Activated naive CD4-positive, alpha-beta T cell treated with anti-CD3 and anti-CD28 coated beads, Interleukin-2, amount 50 U/mL, for 16 hours (primary cell): Measurements from ENCODE around the gene PABPC1L2A.
"Not testable (repeated sequence)": the region's sequence is repeated elsewhere in the genome, so short reads cannot be mapped to it uniquely, and the experiment has no call there.

Experiments
- DNase-seq: peaks from one replicate; pipeline ENCODE4 v3.0.0-alpha.2; 2020

Gene PABPC1L2A

DNA sequence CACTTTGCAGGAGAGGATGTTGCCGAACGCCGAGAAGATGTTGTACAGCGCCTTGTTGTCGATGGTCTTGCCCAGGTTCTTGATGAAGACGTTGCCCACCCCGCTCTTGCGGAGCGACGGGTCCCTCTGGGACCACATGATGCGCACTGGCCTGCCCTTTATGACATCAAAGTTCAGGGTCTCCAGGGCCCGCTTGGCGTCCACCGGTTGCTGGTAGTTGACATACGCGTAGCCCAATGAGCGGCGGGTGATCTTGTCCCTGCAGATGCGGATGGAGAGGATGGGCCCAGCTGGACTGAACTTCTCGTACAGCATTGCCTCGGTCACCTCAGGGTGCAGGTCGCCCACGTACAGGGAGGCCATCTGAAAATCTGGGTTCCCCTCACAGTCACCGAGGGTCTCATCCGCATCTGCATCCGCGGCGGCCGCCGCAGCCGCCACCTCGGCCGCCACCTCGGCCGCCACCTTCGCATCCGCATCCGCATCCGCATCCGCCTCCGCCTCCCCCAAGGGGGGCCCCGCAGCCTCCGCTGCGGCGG, at the start of gene PABPC1L2A:
Gene PABPC1L2A, minus strand, starts transcription at position 489 of the 539 bp plus-strand sequence. Its CDS starts 126 bp downstream, at position 363.
- DNase-seq: not testable (repeated sequence)

DNA sequence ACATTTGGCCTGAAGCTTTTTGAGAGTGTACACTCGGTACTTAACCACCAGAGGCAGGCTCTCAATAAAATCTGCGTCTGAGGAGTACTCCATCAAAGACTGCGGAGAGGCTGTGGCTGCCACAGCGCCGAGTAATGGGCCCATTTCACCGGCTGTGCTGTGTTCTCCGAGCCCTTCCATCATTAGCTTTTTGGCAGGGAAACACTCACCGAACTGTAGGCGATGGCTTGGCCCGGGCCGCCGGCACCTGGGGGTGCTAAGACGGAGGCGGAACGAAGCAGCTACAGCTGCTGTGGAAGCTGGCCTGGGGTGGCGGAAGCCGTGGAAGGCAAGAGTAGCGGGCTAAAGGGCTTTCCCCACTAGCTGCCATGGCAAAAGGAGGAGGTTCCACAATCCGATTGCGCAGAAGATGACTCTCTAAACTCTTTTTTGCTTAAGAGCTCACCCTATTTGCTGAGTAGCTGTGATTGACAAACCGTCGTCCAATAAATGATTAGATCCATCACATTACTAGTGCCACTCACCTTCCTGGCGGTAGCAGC, 48.5 kb upstream of the PABPC1L2A start:
- DNase-seq: peak; percentile 7

GRCh38 chrX:73126240-73126639, 46.9 kb upstream of the PABPC1L2A start:
- DNase-seq: no peak

GRCh38 chrX:73099505-73099904, 20.2 kb upstream of the PABPC1L2A start:
- DNase-seq: not testable (repeated sequence)

GRCh38 chrX:73086766-73087165, 7.5 kb upstream of the PABPC1L2A start:
- DNase-seq: not testable (repeated sequence)

- not testable (repeated sequence) for DNase-seq
These were observed 572 bp upstream of the PABPC1L2A start for GRCh38 chrX:73079884-73080283.

DNA sequence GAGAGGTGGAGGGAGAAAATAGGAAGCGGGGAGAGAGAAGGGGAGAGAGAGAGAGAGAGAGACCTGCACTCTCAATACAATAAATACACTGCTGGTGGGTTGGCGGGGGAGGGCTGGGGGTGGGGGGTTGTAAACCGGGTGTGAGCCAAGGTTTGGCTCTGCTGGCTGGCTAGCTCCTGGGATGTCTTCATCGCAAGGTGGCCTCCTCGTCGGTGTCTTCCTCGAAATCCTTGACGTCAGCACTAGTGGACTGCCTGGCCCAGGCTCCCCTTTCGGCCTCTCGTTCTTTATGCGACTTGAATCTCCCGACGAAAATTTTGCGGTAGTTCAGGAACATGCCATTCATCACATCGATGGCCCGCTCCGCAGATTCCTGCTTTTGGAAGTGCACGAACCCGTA, 715 bp downstream of the PABPC1L2A start:
- not testable (repeated sequence) for DNase-seq

DNA sequence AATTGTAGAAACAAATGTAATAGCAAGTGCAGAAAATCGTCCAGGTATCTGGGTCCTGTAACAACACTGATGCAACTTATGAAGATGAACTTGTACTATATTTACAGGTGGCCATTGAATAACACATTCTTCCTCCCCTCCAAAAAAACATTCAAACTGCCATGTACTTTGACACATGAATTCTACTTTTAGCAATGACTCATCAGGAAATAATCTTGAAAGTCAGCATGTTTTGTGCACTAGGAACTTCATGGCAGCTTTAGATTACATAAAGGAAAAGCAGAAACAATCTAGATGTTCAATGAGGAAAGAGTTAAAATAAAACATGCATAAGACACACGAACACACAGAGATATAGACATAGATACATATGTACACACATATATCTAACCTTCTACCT, 2.5 kb downstream of the PABPC1L2A start:
- DNase-seq: no peak

DNA sequence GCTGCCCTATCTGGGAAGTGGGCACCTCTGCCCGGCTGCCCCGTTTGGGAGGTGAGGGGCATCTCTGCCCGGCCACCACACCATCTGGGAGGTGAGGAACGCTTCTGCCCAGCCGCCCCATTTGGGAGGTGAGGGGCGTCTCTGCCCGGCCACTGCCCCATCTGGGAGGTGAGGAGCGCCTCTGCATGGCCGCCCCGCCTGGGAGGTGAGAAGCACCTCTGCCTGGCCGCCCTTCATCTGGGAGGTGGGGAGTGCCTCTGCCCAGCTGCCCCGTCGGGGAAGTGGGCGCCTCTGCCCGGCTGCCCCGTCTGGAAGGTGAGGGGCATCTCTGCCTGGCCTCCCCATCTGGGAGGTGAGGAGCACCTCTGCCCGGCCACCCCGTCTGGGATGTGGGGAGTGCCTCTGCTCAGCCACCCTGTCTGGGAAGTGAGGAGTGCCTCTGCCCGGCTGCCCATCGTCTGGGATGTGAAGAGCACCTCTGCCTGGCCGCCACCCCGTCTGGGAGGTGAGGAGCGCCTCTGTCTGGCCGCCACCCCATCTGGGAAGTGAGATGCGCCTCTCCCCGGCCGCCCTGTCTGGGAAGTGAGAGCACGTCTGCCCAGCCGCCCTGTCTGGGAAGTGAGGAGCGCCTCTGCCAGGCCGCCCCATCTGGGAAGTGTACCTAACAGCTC, 9.8 kb downstream of the PABPC1L2A start:
- no peak for DNase-seq

GRCh38 chrX:73068467-73069364, 10.6 kb downstream of the PABPC1L2A start:
- no peak for DNase-seq

- not testable (repeated sequence) for DNase-seq
These were observed 11.4 kb downstream of the PABPC1L2A start for GRCh38 chrX:73067761-73068466.

DNA sequence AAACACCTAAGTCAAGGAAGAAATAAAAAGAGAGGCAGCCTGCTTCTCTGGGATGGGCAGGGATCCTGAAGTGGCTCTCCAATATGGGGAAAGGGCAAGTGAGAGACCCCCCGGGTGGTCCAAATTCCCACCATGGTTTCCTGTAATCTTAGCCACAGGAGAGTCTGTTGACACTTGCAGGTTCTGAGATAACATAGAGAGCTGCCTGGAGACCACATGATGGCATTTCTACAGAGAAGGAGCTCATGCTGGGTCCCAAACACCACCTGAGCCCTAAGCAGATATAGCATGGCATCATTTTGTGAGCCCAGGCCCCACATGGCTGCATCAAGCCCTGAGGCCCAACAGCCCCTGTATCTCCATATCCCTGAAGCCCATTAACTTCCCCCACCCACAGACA, 50.4 kb downstream of the PABPC1L2A start:
- DNase-seq: no peak
